ENCODE results near the gene NEUROD2.

Gene NEUROD2

GRCh38 chr17:39612935-39613464, 5.3 kb upstream of the NEUROD2 start:
- no peaks in the 10 kb centered on the region for H3K9me3 ChIP-seq (ENCODE audit: low read length)
- no peak overlapping the region for H3K4me3 ChIP-seq (ENCODE audit: low read depth in 1 of 2, low read length in 2 of 2)
- H3K4me1 ChIP-seq (ENCODE audit: insufficient read depth, low read length): no peaks in the 10 kb centered on the region
- peaks cover 5 to 42% of the 10 kb centered on the region in 2 donors for H3K27me3 ChIP-seq (ENCODE audit: control insufficient read depth in 1 of 2, insufficient read depth in 2 of 2, low read length in 2 of 2)
- H3K27ac ChIP-seq (ENCODE audit: low read depth, low read length): no peak overlapping the region
- H3K9ac ChIP-seq (ENCODE audit: low read length): no peak overlapping the region
- no peaks in the 10 kb centered on the region for H3K36me3 ChIP-seq (ENCODE audit: insufficient read depth, low read length)

- H3K27me3 ChIP-seq (ENCODE audit: control insufficient read depth in 1 of 2, insufficient read depth in 2 of 2, low read length in 2 of 2): peaks cover 10 to 48% of the 10 kb centered on the region in 2 donors
- H3K27ac ChIP-seq (ENCODE audit: low read depth, low read length): no peak overlapping the region
- H3K9ac ChIP-seq (ENCODE audit: low read length): no peak overlapping the region
Measured at GRCh38 chr17:39612291-39612894, 4.7 kb upstream of the NEUROD2 start.

GRCh38 chr17:39611401-39612112, 3.8 kb upstream of the NEUROD2 start:
- Histone ChIP-seq H3K9me3 (ENCODE audit: low read length) (no peaks in the 10 kb centered on the region), H3K36me3 (ENCODE audit: insufficient read depth, low read length) (no peaks in the 10 kb centered on the region), H3K9ac (ENCODE audit: low read length) (no peak overlapping the region), H3K27me3 (ENCODE audit: control insufficient read depth in 1 of 2, insufficient read depth in 2 of 2, low read length in 2 of 2) (peaks cover 14 to 48% of the 10 kb centered on the region in 2 donors), H3K27ac (ENCODE audit: low read depth, low read length) (no peak overlapping the region), H3K4me3 (ENCODE audit: low read depth in 1 of 2, low read length in 2 of 2) (no peak overlapping the region), H3K4me1 (ENCODE audit: insufficient read depth, low read length) (peaks cover 4% of the 10 kb centered on the region)

More at GRCh38 chr17:39612291-39612894, 4.7 kb upstream of the NEUROD2 start:
- Histone ChIP-seq H3K4me3 (ENCODE audit: low read depth in 1 of 2, low read length in 2 of 2) (no peak overlapping the region), H3K36me3 (ENCODE audit: insufficient read depth, low read length) (no peaks in the 10 kb centered on the region), H3K9me3 (ENCODE audit: low read length) (no peaks in the 10 kb centered on the region), H3K4me1 (ENCODE audit: insufficient read depth, low read length) (no peaks in the 10 kb centered on the region)

- no peaks in the 10 kb centered on the region for H3K36me3 ChIP-seq (ENCODE audit: insufficient read depth, low read length)
- H3K9ac ChIP-seq (ENCODE audit: low read length): no peak overlapping the region
- no peaks in the 10 kb centered on the region for H3K9me3 ChIP-seq (ENCODE audit: low read length)
- no peak overlapping the region for H3K27ac ChIP-seq (ENCODE audit: low read depth, low read length)
- no peak overlapping the region for H3K4me3 ChIP-seq (ENCODE audit: low read depth in 1 of 2, low read length in 2 of 2)
- H3K27me3 ChIP-seq (ENCODE audit: control insufficient read depth in 1 of 2, insufficient read depth in 2 of 2, low read length in 2 of 2): peaks cover 24 to 67% of the 10 kb centered on the region in 2 donors
- peaks cover 11% of the 10 kb centered on the region for H3K4me1 ChIP-seq (ENCODE audit: insufficient read depth, low read length)
Measured at GRCh38 chr17:39609416-39610025, 1.8 kb upstream of the NEUROD2 start.

- no peak overlapping the region for H3K9ac ChIP-seq (ENCODE audit: low read length)
- H3K27me3 ChIP-seq (ENCODE audit: control insufficient read depth in 1 of 2, insufficient read depth in 2 of 2, low read length in 2 of 2): peaks cover 32 to 75% of the 10 kb centered on the region in 2 donors
- no peaks in the 10 kb centered on the region for H3K36me3 ChIP-seq (ENCODE audit: insufficient read depth, low read length)
- no peak overlapping the region for H3K4me3 ChIP-seq (ENCODE audit: low read depth in 1 of 2, low read length in 2 of 2)
- H3K9me3 ChIP-seq (ENCODE audit: low read length): no peaks in the 10 kb centered on the region
- H3K27ac ChIP-seq (ENCODE audit: low read depth, low read length): no peak overlapping the region
- H3K4me1 ChIP-seq (ENCODE audit: insufficient read depth, low read length): peaks cover 11% of the 10 kb centered on the region
Measured at GRCh38 chr17:39608142-39608981, 642 bp upstream of the NEUROD2 start.

- no peaks in the 10 kb centered on the region for H3K9me3 ChIP-seq (ENCODE audit: low read length)
- H3K27me3 ChIP-seq (ENCODE audit: control insufficient read depth in 1 of 2, insufficient read depth in 2 of 2, low read length in 2 of 2): peaks cover 43 to 76% of the 10 kb centered on the region in 2 donors
- no peak overlapping the region for H3K9ac ChIP-seq (ENCODE audit: low read length)
- H3K27ac ChIP-seq (ENCODE audit: low read depth, low read length): no peak overlapping the region
- H3K36me3 ChIP-seq (ENCODE audit: insufficient read depth, low read length): no peaks in the 10 kb centered on the region
- peaks cover 11% of the 10 kb centered on the region for H3K4me1 ChIP-seq (ENCODE audit: insufficient read depth, low read length)
- no peak overlapping the region for H3K4me3 ChIP-seq (ENCODE audit: low read depth in 1 of 2, low read length in 2 of 2)
Measured at GRCh38 chr17:39607057-39607850, 466 bp downstream of the NEUROD2 start.

GRCh38 chr17:39606434-39607056, 1.2 kb downstream of the NEUROD2 start:
- H3K27ac ChIP-seq (ENCODE audit: low read depth, low read length): no peak overlapping the region
- H3K36me3 ChIP-seq (ENCODE audit: insufficient read depth, low read length): no peaks in the 10 kb centered on the region
- H3K4me3 ChIP-seq (ENCODE audit: low read depth in 1 of 2, low read length in 2 of 2): peak overlapping the region in 1 of 2 donors; percentile 20
- H3K9me3 ChIP-seq (ENCODE audit: low read length): no peaks in the 10 kb centered on the region
- peaks cover 50 to 81% of the 10 kb centered on the region in 2 donors for H3K27me3 ChIP-seq (ENCODE audit: control insufficient read depth in 1 of 2, insufficient read depth in 2 of 2, low read length in 2 of 2)
- H3K4me1 ChIP-seq (ENCODE audit: insufficient read depth, low read length): peaks cover 11% of the 10 kb centered on the region
- no peak overlapping the region for H3K9ac ChIP-seq (ENCODE audit: low read length)

GRCh38 chr17:39605492-39606433, 2.0 kb downstream of the NEUROD2 start:
- H3K27ac ChIP-seq (ENCODE audit: low read depth, low read length): no peak overlapping the region
- H3K9me3 ChIP-seq (ENCODE audit: low read length): no peaks in the 10 kb centered on the region
- peaks cover 11% of the 10 kb centered on the region for H3K4me1 ChIP-seq (ENCODE audit: insufficient read depth, low read length)
- H3K9ac ChIP-seq (ENCODE audit: low read length): no peak overlapping the region
- H3K36me3 ChIP-seq (ENCODE audit: insufficient read depth, low read length): no peaks in the 10 kb centered on the region
- H3K27me3 ChIP-seq (ENCODE audit: control insufficient read depth in 1 of 2, insufficient read depth in 2 of 2, low read length in 2 of 2): peaks cover 58 to 89% of the 10 kb centered on the region in 2 donors
- H3K4me3 ChIP-seq (ENCODE audit: low read depth in 1 of 2, low read length in 2 of 2): no peak overlapping the region

GRCh38 chr17:39604911-39605491, 2.7 kb downstream of the NEUROD2 start:
- H3K9ac ChIP-seq (ENCODE audit: low read length): no peak overlapping the region
- peaks cover 11% of the 10 kb centered on the region for H3K4me1 ChIP-seq (ENCODE audit: insufficient read depth, low read length)
- H3K36me3 ChIP-seq (ENCODE audit: insufficient read depth, low read length): no peaks in the 10 kb centered on the region
- H3K9me3 ChIP-seq (ENCODE audit: low read length): no peaks in the 10 kb centered on the region
- no peak overlapping the region for H3K4me3 ChIP-seq (ENCODE audit: low read depth in 1 of 2, low read length in 2 of 2)
- no peak overlapping the region for H3K27ac ChIP-seq (ENCODE audit: low read depth, low read length)
- H3K27me3 ChIP-seq (ENCODE audit: control insufficient read depth in 1 of 2, insufficient read depth in 2 of 2, low read length in 2 of 2): peaks cover 65 to 97% of the 10 kb centered on the region in 2 donors

Data from muscle layer of colon (tissue), 2 donors.